ENCODE measurements around the gene SERTAD1. TPM values are rescaled to one million over a fixed set of nuclear protein-coding genes. Genes with fewer than 3 reads are reported as not detected.
A peak's percentile ranks its signal among the peaks of the same experiment; 100 is the strongest.
"Not testable (repeated sequence)": the region's sequence is repeated elsewhere in the genome, so short reads cannot be mapped to it uniquely, and the experiment has no call there.

Gene SERTAD1
- total RNA-seq, 1 experiment from 2014 or later: 22.0 TPM

DNA sequence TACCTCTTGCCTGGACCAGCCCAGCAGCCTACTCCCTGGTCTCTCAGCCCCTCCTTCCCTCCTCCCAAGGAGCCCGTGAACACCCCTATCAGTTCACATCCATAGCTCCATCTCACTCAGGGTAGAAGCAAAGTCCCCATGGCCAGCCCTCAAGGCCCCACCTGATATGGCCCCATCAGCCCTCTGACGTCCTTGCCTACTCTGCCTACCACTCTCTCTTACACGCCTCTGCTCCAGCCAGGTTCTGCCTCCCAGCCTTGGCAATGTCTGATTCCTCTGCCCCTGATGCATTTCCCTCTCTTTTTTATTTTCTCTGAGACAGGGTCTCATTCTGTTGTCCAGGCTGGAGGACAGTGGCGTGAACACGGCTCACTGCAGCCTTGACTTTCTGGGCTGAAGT is 26.2 kb upstream of the SERTAD1 start:
- DNase-seq (ENCODE audit: low read depth): no peak

- no peak for DNase-seq (ENCODE audit: low read depth)
Measured at GRCh38 chr19:40450664-40451063, 24.9 kb upstream of the SERTAD1 start.

- DNase-seq (ENCODE audit: low read depth): no peak
Measured at GRCh38 chr19:40449506-40449905, 23.7 kb upstream of the SERTAD1 start.

- DNase-seq (ENCODE audit: low read depth): no peak
Measured at GRCh38 chr19:40446263-40446784, 20.5 kb upstream of the SERTAD1 start.

DNA sequence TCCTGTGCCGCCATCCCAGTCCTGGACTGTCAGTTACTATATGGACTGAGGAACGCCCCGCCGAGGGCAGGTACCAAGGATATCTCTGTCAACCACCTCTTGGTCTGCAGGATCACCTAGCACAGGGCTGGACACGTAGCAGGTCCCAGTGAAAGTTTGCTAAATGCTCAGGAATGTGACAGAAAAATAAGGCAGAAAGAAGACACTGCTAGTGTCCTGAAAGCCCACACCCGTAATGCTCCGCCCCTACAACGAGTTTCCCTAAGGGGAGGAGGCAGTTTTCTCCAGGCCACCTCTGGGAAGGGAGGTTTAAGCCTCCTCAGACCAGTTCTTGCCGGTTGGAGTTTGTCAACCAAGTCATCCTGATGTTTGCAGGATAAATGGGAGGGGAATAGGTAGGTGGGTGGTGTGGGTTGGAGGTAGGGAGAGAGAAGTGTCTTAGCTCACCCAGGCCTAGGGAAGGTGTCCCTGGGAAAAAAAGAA is 20.0 kb upstream of the SERTAD1 start:
- peak; percentile 33 for DNase-seq (ENCODE audit: low read depth)

DNA sequence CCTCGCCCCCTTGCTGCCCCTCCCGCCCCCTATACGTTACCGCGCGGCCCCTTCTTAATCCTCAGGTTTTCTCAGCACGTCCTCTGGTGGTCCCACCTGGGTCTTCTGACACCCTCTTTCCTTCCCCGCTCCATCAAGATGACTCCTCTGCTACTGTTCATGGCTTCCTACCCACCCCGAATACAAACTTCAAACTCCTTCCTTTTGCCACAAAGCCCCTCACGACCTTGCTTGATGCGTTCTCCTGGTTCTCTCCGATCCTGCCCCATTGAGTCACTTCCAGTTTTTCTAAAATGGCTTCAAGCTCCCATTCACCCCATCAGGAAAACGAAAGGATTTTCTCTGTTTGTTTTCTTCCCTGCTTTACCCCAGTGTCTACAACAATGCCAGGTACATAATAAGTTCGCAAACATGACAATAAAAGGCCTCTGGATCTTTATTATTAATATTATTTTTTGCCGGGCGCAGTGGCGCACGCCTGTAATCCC is 19.1 kb upstream of the SERTAD1 start:
- DNase-seq (ENCODE audit: low read depth): no peak

DNA sequence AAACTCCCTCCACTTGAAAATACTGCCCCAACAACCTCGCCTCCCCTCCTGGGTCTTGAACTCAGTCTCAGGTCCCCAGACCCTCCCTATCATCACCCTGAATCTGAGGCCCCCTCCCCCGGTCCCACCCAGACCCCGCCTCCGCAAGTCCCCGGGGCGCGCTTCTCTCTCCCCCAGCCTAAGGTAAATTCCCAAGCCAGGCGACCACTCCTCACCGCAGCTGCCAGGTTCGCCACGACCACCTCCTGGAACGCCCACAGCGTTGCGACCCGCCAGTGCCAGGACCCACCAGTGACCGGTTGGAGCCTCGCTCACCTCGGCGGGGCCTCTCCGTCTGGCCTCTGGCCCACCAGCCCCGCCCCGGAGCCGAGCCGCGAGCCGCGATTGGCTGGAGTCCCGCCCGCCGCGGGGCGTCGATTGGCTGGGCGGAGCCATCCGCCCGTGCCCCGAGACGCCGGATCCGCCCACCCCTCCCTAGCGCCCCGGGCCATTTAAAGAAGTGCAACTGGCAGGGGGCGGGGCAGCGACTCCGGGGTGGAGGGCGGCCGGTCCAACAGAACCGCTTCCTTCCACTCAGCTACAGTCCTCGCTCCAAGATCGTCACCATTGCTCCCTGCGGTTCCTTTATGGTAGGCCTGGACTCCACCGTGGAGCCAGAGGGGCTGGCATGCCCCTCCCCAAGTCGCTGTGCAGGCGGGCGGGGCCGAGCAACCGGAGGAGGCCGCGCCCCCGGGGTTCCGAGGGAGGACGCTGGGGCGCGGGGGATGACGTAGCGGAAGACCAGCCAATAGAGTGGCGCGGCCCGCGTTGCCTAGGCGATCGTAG is 18.4 kb upstream of the SERTAD1 start, which contains the start of gene SERTAD3:
Gene SERTAD3, minus strand, starts transcription at position 336 of the 825 bp plus-strand sequence. CDS start 2,255 bp downstream, outside the sequence.
- peak; percentile 91 for DNase-seq (ENCODE audit: low read depth)

GRCh38 chr19:40443131-40443999 is 17.6 kb upstream of the SERTAD1 start:
- DNase-seq (ENCODE audit: low read depth): peak; percentile 98

DNA sequence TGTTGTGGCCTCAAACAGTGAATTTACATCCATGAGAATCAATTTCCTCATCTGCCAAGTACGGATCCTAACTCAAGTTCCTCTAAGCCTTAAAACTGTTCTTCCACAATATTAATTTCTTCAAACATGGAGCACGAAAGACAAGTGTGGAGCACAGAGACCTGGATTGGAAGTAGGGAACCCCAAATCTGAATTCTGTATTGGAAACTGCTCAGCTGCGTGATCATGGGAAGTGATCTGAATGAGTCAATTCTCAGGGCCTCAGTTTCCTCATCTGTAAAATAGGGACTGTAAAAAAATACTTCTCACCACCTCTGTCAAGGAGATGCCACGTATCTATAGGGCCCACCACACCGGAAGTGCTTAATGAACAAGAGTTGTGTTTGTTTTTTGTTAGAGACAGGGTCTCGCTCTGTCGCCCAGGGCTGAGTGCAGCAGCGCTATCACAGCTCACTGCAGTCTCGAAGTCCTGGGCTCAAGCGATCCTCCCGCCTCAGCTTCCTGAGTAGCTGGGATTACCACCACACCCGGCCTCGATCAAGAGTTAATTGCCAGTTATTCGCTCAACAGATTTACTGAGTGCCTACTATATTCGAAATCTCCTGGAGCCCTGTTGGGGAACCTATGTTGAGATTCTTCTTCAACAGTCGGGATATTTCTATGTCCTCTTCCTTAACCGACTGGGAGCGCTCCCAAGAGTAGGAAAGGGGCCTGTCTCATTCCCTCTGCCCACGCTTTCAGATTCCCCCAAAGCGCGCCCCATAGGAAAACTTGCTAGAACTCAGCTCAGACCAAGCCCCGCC is 16.7 kb upstream of the SERTAD1 start:
- no peak for DNase-seq (ENCODE audit: low read depth)

- no peak for DNase-seq (ENCODE audit: low read depth)
Measured at GRCh38 chr19:40441719-40442253, 16.0 kb upstream of the SERTAD1 start.

- DNase-seq (ENCODE audit: low read depth): no peak
Measured at GRCh38 chr19:40438284-40438683, 12.5 kb upstream of the SERTAD1 start.

DNA sequence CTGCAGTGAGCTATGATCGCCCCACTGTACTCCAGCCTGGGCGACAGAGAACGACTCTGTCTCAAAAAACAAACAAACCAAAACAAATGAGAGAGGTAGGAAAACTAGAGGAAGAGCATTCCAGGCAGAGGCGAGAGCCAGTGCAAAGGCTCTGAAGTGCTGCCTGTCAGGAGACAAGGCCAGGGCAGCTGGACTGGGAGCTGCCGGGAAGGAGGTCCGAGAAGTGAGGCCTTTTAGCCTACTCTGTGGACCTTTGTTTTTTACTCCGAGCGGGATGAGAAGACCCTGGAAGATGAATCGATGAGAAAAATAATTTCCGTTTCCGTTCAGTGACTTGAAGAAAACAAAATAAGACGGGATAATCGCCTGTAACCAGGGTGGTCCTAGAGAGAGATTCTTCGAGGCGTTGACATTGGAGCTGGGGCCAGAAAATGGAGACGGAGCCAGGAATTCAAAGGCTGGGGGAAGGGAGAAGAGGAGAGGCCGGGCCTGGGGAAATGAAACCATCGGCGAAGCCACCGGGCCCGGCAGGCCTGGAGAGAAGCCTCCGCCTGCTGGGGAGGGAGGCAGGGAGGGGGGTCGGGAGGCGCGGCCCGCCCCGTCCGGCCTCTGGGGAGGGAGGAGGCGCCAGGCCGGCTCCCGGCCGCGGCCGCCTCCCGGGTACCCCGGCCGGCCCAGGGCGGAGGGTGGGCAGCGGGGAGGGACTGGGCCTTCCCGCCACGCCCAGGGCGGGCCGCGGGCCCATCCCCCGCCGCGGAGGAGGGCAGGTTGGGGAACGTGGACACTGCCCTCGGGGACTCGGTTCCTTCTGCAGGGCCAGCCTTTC is 7.8 kb upstream of the SERTAD1 start:
- DNase-seq (ENCODE audit: low read depth): peak; percentile 94

- peak; percentile 33 for DNase-seq (ENCODE audit: low read depth)
Measured at GRCh38 chr19:40432760-40433159, 7.0 kb upstream of the SERTAD1 start.

DNA sequence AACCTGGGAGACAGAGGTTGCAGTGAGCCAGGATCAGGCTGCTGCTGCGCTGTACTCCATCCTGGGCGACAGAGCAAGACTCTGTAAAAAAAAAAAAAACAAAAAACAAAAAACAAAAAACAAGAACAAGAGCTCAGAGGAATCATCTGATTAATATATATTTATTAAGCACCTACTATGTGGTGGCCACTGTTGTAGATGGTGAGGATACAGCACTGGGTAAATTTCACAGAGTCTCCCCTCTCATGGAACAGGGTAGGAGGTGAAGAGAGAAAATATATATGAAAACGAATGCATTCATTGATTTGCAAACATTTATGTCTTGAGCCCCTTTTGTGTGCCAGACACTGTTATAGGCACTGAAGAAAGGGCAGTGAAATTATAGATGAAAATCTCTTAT is 5.9 kb upstream of the SERTAD1 start:
- DNase-seq (ENCODE audit: low read depth): no peak

GRCh38 chr19:40430242-40430641 is 4.5 kb upstream of the SERTAD1 start:
- DNase-seq (ENCODE audit: low read depth): not testable (repeated sequence)

DNA sequence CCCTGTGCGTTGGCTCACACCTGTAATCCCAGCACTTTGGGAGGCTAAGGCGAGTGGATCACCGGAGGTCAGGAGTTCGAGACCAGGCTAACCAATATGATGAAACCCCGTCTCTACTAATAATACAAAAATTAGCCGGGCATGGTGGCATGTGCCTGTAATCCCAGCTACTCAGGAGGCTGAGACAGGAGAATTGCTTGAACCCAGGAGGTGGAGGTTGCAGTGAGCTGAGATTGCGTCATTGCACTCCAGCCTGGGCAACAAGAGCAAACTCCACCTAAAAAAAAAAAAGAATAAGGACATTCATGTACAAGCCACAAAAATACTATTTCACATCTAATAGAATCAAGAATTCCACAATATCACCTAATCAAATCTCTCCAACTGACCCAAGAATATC is 2.4 kb upstream of the SERTAD1 start:
- not testable (repeated sequence) for DNase-seq (ENCODE audit: low read depth)

DNA sequence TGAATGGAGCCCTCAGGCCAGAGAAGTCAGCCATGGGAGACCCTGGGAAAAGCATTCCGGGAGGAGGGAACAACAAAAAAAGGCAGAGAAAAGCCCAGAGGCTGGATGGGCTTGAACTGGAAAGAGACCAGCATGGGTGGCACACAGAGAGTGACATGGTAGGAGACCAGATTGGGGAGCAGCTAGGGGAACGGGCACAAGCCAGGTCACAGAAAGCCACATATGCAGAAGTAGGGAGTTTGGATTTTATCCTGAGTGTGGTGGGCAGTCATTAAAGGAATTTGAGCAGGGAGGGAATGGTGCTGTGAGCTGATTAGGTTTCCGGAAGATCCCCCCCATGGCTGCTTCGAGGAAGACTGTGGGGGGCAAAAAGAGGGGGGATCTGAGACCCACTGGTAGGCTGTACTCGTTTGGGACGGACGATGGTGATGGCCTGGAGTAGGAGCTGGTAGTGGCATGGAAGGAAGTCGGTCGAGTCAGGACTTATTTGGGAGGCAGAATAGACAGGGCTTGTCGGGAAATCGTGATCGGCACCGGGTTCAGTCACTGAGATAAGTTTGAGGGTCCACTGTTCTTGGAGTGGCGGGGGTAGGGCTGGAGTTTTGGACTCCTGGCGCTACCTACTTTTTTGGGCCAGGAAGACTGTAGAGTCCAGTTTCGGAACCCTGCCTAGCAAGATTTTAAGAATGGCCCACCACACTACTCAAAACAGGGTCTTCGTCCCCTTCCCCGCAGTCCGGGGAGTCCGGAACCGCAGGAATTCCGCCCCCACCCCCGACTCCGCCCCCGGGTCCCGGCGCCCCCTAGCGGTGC is 949 bp downstream of the SERTAD1 start:
- DNase-seq (ENCODE audit: low read depth): peak; percentile 40

GRCh38 chr19:40423938-40424337 is 1.9 kb downstream of the SERTAD1 start:
- no peak for DNase-seq (ENCODE audit: low read depth)
